Left ventricle myocardium inferior (tissue), 1 donor: ENCODE results near the gene YTHDC2. TPM values are rescaled to one million over a fixed set of nuclear protein-coding genes. Genes with fewer than 3 reads are reported as not detected.

Experiments
- DNase-seq: peaks from one replicate; pipeline ENCODE4 v3.0.0-alpha.2; 2020
- H3K27ac ChIP-seq: fragments of 200-600 bp; replicated peaks from 2 replicates; pipeline ENCODE4 v1.8.0; 2021
- H3K27me3 ChIP-seq: fragments of 200-600 bp; 2 replicates; pipeline ENCODE4 v1.8.0; 2021; ENCODE audit warnings: low read depth
- H3K36me3 ChIP-seq: fragments of 200-600 bp; 2 replicates; pipeline ENCODE4 v1.8.0; 2021
- H3K4me1 ChIP-seq: fragments of 200-600 bp; 2 replicates; pipeline ENCODE4 v1.8.0; 2021
- H3K4me3 ChIP-seq: fragments of 200-600 bp; 2 replicates; pipeline ENCODE4 v1.8.0; 2021; ENCODE audit warnings: mild to moderate bottlenecking, moderate library complexity
- H3K9me3 ChIP-seq: fragments of 200-600 bp; replicated peaks from 2 replicates; pipeline ENCODE4 v1.8.0; 2021
- CTCF ChIP-seq: fragments of 200-600 bp; IDR thresholded peaks from 2 replicates; pipeline ENCODE4 v1.8.0; 2021; ENCODE audit warnings: antibody characterized with exemption, mild to moderate bottlenecking, borderline replicate concordance
- intact Hi-C: fragments of 100-400 bp; cut with micrococcal nuclease; formaldehyde crosslinking; loops from one replicate; pipeline ENCODE4 v1.11.0; 2022
- total RNA-seq: library from RNA; stranded (reverse); fragmentation: NEBNext Ultra II Directional; extraction: Animal tissue kit (Norgen Biotek cat#: 25700); gene quantifications from one replicate; pipeline ENCODE4 v1.2.1, GENCODE V29; 2021
- donor health status: DM: no; HTN: yes; CAD: no; lungs with severe emphysema.

Gene YTHDC2
- total RNA-seq, 1 donor from 2014 or later = 13.6 TPM

GRCh38 chr5:113519412-113519811, 5.9 kb downstream of the YTHDC2 start:
- Histone ChIP-seq H3K4me1 (peaks cover 56% of the 10 kb centered on the region), H3K4me3 (no peak overlapping the region), H3K9me3 (no peaks in the 10 kb centered on the region), H3K27me3 (no peaks in the 10 kb centered on the region), H3K27ac (no peak overlapping the region), H3K36me3 (peaks cover 30% of the 10 kb centered on the region)
- intact Hi-C loops = loop anchor here (10.0 kb wide), 1 partner anchor 525 kb away; no protein-coding TSS in a partner anchor
- no peak for TF ChIP-seq CTCF
- DNase-seq = no peak

DNA sequence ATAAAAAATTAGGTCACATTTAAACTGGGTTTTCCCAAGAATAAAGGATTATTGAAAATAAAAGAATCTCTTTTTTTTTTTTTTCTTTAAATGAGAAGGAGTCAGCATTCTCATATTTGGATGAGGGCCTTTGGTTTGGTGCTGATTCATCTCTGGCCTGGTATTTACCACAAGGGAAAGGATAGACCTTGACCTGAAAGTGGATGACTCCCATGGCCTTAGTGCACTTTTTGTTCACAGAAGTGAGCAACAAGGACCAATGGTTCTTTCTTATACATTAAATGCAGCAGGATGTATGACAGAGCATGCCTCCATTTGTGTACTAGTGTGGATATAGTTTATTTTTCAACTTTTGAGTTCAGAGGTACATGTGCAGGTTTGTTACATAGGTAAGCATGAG, 6.9 kb downstream of the YTHDC2 start:
- peaks cover 55% of the 10 kb centered on the region for H3K4me1 ChIP-seq
- no peak overlapping the region for H3K27ac ChIP-seq
- no peaks in the 10 kb centered on the region for H3K9me3 ChIP-seq
- DNase-seq = no peak
- H3K4me3 ChIP-seq = no peak overlapping the region
- H3K36me3 ChIP-seq = peaks cover 27% of the 10 kb centered on the region
- H3K27me3 ChIP-seq = no peaks in the 10 kb centered on the region
- TF ChIP-seq CTCF = no peak
- intact Hi-C loops = no loop called here

GRCh38 chr5:113520899-113521298, 7.4 kb downstream of the YTHDC2 start:
- Histone ChIP-seq H3K27ac (no peak overlapping the region), H3K4me1 (peaks cover 55% of the 10 kb centered on the region), H3K4me3 (no peak overlapping the region), H3K36me3 (peaks cover 22% of the 10 kb centered on the region), H3K9me3 (no peaks in the 10 kb centered on the region), H3K27me3 (no peaks in the 10 kb centered on the region)
- no peak for TF ChIP-seq CTCF
- DNase-seq = no peak
- intact Hi-C loops = no loop called here

DNA sequence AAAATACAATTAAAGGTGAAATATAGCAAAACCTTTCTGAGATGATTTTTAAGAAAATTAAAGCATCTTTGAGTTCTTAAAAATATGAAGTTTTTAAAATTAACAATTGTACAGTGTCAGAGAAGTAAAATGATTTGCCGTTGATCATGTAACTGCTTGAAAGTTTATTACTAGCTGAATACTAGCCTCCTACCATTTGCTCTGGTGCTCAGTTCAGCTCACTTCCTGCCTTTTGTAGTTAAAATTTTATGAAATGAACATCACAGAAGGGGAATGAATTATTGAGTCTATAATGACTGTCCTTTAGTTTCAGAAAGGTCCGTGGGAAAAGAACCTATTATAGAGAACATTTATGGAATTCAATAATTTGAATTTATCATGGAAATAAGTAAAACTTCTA, 9.7 kb downstream of the YTHDC2 start:
- DNase-seq = no peak
- H3K4me1 ChIP-seq = peaks cover 42% of the 10 kb centered on the region
- no peak overlapping the region for H3K27ac ChIP-seq
- intact Hi-C loops = no loop called here
- no peak overlapping the region for H3K4me3 ChIP-seq
- H3K9me3 ChIP-seq = no peaks in the 10 kb centered on the region
- no peak for TF ChIP-seq CTCF
- peaks cover 13% of the 10 kb centered on the region for H3K36me3 ChIP-seq
- H3K27me3 ChIP-seq = no peaks in the 10 kb centered on the region

DNA sequence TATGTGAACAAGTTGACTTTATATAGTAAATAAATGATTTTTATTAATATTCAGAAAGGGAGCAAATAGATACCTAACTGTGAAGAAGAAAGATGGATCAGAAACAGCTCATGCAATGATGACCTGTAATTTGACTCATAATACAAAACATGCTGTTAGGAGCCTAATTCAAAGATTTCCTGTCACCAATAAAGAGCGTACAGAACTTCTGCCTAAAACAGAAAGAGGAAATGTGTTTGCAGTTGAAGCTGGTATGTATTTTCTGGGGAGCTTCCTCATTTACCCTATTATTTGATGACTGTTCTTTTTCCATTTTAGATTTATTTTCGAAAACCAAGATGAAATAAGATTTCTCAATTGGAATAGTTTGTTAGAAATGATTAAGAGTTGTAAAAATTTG, 11.4 kb downstream of the YTHDC2 start:
- peaks cover 42% of the 10 kb centered on the region for H3K4me1 ChIP-seq
- no peak for TF ChIP-seq CTCF
- H3K36me3 ChIP-seq = peaks cover 11% of the 10 kb centered on the region
- no peak overlapping the region for H3K4me3 ChIP-seq
- H3K27me3 ChIP-seq = no peaks in the 10 kb centered on the region
- DNase-seq = no peak
- no peak overlapping the region for H3K27ac ChIP-seq
- intact Hi-C loops = no loop called here
- no peaks in the 10 kb centered on the region for H3K9me3 ChIP-seq

DNA sequence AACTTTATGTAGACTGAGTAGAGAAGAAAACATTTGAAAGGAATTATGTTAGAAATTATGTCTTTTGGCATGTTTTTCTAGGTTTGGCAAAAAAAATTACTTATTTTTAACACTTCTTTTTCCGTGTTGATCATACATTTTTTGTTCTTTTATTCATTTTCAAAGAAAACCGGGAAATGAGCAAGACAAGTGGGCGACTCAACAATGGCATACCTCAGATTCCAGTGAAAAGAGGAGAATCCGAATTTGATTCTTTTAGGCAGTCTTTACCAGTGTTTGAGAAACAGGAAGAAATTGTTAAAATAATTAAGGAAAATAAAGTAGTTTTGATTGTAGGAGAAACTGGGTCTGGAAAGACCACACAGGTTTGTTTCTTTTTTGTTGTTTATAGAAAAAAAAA, 12.9 kb downstream of the YTHDC2 start:
- intact Hi-C loops = no loop called here
- H3K4me1 ChIP-seq = peaks cover 36% of the 10 kb centered on the region
- no peaks in the 10 kb centered on the region for H3K27me3 ChIP-seq
- peaks cover 12% of the 10 kb centered on the region for H3K9me3 ChIP-seq
- no peak overlapping the region for H3K4me3 ChIP-seq
- no peak overlapping the region for H3K27ac ChIP-seq
- peaks cover 18% of the 10 kb centered on the region for H3K36me3 ChIP-seq
- no peak for DNase-seq
- no peak for TF ChIP-seq CTCF
